Measurements from ENCODE around the gene MMP12. TPM values are rescaled to one million over a fixed set of nuclear protein-coding genes. Genes with fewer than 3 reads are reported as not detected.

Gene MMP12
- total and polyA plus RNA-seq, 2 donors from 2014 or later: not detected

DNA sequence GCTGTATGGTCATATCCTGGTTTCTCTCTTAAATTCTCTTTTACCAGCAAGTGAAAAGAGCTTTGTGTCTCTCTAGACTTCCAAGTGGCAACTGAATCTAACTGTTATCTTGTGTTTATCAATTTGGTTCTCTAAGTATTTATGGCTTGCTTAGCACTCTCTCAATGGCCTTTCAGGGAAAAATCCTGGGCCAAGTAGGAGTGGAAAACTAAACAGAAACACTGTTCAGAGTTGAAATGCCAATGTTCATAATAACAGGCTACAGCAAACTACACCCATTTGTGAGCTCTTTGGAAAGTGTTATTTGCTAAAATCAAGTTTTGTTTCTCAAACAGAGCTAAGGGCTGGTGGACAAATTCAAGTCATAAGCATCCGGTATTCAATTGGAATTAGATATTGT lies 10.1 kb downstream of the MMP12 start:
- H3K4me1 ChIP-seq (ENCODE audit: control insufficient read depth in 2 of 3, insufficient read depth in 2 of 3, low read depth in 1 of 3, low read length in 3 of 3): no peaks in the 10 kb centered on the region
- TF ChIP-seq, protein P1, sequence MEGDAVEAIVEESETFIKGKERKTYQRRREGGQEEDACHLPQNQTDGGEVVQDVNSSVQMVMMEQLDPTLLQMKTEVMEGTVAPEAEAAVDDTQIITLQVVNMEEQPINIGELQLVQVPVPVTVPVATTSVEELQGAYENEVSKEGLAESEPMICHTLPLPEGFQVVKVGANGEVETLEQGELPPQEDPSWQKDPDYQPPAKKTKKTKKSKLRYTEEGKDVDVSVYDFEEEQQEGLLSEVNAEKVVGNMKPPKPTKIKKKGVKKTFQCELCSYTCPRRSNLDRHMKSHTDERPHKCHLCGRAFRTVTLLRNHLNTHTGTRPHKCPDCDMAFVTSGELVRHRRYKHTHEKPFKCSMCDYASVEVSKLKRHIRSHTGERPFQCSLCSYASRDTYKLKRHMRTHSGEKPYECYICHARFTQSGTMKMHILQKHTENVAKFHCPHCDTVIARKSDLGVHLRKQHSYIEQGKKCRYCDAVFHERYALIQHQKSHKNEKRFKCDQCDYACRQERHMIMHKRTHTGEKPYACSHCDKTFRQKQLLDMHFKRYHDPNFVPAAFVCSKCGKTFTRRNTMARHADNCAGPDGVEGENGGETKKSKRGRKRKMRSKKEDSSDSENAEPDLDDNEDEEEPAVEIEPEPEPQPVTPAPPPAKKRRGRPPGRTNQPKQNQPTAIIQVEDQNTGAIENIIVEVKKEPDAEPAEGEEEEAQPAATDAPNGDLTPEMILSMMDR (IDR thresholded peaks at IDR 0.05; ENCODE audit: borderline replicate concordance, extremely low read depth, insufficient read depth): no peak
- H3K27ac ChIP-seq (ENCODE audit: low read depth in 2 of 2, low read length in 2 of 2): no peak overlapping the region
- H3K27me3 ChIP-seq (ENCODE audit: control insufficient read depth, insufficient read depth, low read length): no peaks in the 10 kb centered on the region
- H3K36me3 ChIP-seq (ENCODE audit: control insufficient read depth in 2 of 3, insufficient read depth in 3 of 3, low read length in 3 of 3): no peaks in the 10 kb centered on the region
- no peak overlapping the region for H3K9ac ChIP-seq (ENCODE audit: low read length in 3 of 3)
- intact Hi-C loops (cut with DNase I): no loop called here
- DNase-seq (no peak), FAIRE-seq (no peak)
- H3K9me3 ChIP-seq (ENCODE audit: control insufficient read depth in 2 of 3, insufficient read depth in 1 of 3, low read length in 3 of 3): no peaks in the 10 kb centered on the region
- H3K4me3 ChIP-seq (ENCODE audit: low read length in 3 of 3): no peak overlapping the region

DNA sequence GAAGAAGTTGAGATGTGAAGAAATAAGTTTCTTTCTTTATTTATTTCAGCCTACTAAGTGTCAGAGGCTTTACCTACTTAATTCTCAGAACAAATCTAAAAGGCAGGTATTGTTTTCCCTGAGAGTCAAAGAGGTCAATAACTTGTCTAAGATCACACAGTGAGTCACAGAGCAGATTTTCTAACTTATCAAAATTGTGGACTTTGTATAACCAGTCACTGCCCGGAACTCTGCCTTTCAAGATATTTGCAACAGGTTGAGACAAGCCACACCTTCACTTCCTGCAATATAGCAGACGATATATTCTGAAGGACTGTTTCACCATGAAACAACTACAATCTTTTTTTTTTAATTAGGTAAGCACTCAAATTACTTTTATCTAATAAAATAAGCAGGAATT lies 20.8 kb downstream of the MMP12 start:
- Histone ChIP-seq H3K27ac (ENCODE audit: low read depth in 2 of 2, low read length in 2 of 2) (no peak overlapping the region), H3K36me3 (ENCODE audit: control insufficient read depth in 2 of 3, insufficient read depth in 3 of 3, low read length in 3 of 3) (no peaks in the 10 kb centered on the region), H3K27me3 (ENCODE audit: control insufficient read depth, insufficient read depth, low read length) (no peaks in the 10 kb centered on the region), H3K9me3 (ENCODE audit: control insufficient read depth in 2 of 3, insufficient read depth in 1 of 3, low read length in 3 of 3) (no peaks in the 10 kb centered on the region), H3K4me3 (ENCODE audit: low read length in 3 of 3) (no peak overlapping the region), H3K9ac (ENCODE audit: low read length in 3 of 3) (no peak overlapping the region), H3K4me1 (ENCODE audit: control insufficient read depth in 2 of 3, insufficient read depth in 2 of 3, low read depth in 1 of 3, low read length in 3 of 3) (no peaks in the 10 kb centered on the region)
- TF ChIP-seq, protein P1 (IDR thresholded peaks at IDR 0.05; ENCODE audit: borderline replicate concordance, extremely low read depth, insufficient read depth): no peak
- intact Hi-C loops (cut with DNase I): no loop called here
- DNase-seq (no peak), FAIRE-seq (no peak)

- no peak overlapping the region for H3K4me3 ChIP-seq (ENCODE audit: low read length in 3 of 3)
- no peak overlapping the region for H3K9ac ChIP-seq (ENCODE audit: low read length in 3 of 3)
- H3K27ac ChIP-seq (ENCODE audit: low read depth in 2 of 2, low read length in 2 of 2): no peak overlapping the region
- H3K27me3 ChIP-seq (ENCODE audit: control insufficient read depth, insufficient read depth, low read length): no peaks in the 10 kb centered on the region
- DNase-seq (no peak), FAIRE-seq (no peak)
- no peaks in the 10 kb centered on the region for H3K9me3 ChIP-seq (ENCODE audit: control insufficient read depth in 2 of 3, insufficient read depth in 1 of 3, low read length in 3 of 3)
- intact Hi-C loops (cut with DNase I): no loop called here
- no peaks in the 10 kb centered on the region for H3K4me1 ChIP-seq (ENCODE audit: control insufficient read depth in 2 of 3, insufficient read depth in 2 of 3, low read depth in 1 of 3, low read length in 3 of 3)
- TF ChIP-seq, protein P1 (IDR thresholded peaks at IDR 0.05; ENCODE audit: borderline replicate concordance, extremely low read depth, insufficient read depth): no peak
- H3K36me3 ChIP-seq (ENCODE audit: control insufficient read depth in 2 of 3, insufficient read depth in 3 of 3, low read length in 3 of 3): no peaks in the 10 kb centered on the region
Measured at GRCh38 chr11:102853055-102853454, 21.7 kb downstream of the MMP12 start.
